Transverse colon (tissue), 4 donors: ENCODE results near the gene CRIP1. TPM values are rescaled to one million over a fixed set of nuclear protein-coding genes. Genes with fewer than 3 reads are reported as not detected.

Source experiments
- DNase-seq: peaks from one replicate; pipeline ENCODE4 v3.0.0-alpha.2; 2019
- H3K27ac ChIP-seq, 4 donors: fragments of 200-600 bp; sonication (generic); 2 replicates each; pipeline ENCODE4 v1.5.1; 2016 to 2018; ENCODE audit warnings: inconsistent platforms in 4 of 4
- H3K27me3 ChIP-seq: fragments of 200-600 bp; sonication (generic); 2 replicates; pipeline ENCODE4 v1.5.1; 2017; ENCODE audit warnings: inconsistent platforms
- H3K36me3 ChIP-seq, 4 donors: fragments of 200-600 bp; sonication (generic); 2 replicates each; pipeline ENCODE4 v1.5.1; 2017 to 2019; ENCODE audit warnings: inconsistent platforms in 4 of 4
- H3K4me1 ChIP-seq, 4 donors: fragments of 200-600 bp; sonication (generic); 2 replicates each; pipeline ENCODE4 v1.5.1; 2017 to 2020; ENCODE audit warnings: inconsistent platforms in 4 of 4
- H3K4me3 ChIP-seq, 4 donors: fragments of 200-600 bp; sonication (generic); 1 replicate in 1 of 4; 2 replicates in 3 of 4; pipeline versions ENCODE4 v1.5.1 to v1.6.1; 2017 to 2019; ENCODE audit warnings: inconsistent platforms in 4 of 4
- H3K9me3 ChIP-seq, 2 donors: fragments of 200-600 bp; sonication (generic); 2 replicates each; pipeline ENCODE4 v1.5.1; 2017 to 2019; ENCODE audit warnings: inconsistent platforms in 2 of 2
- CTCF ChIP-seq, 5 experiments: fragments of 200-600 bp in 3 of 5; fragments of 450-650 bp in 2 of 5; sonication (generic) in 3 of 5; IDR thresholded peaks; 1 replicate in 2 of 5; 2 replicates in 3 of 5; pipeline ENCODE4 v1.5.1; 2016 to 2017; ENCODE audit warnings: antibody characterized with exemption in 5 of 5, inconsistent platforms in 3 of 5, mild to moderate bottlenecking in 2 of 5, moderate library complexity in 1 of 5
- EP300 ChIP-seq: sonication (generic); formaldehyde crosslinking; IDR thresholded peaks from one replicate; pipeline ENCODE4 v1.6.1; 2017; ENCODE audit warnings: antibody characterized with exemption, low read depth
- POLR2A ChIP-seq: fragments of 450-650 bp; IDR thresholded peaks from one replicate; pipeline ENCODE4 v1.6.1; 2016; ENCODE audit warnings: antibody characterized with exemption, mild to moderate bottlenecking, moderate library complexity
- POLR2AphosphoS5 ChIP-seq, 3 donors: sonication (generic); formaldehyde crosslinking; IDR thresholded peaks; one replicate each; pipeline ENCODE4 v1.6.1; 2016; ENCODE audit warnings: antibody characterized with exemption in 3 of 3
- WGBS, 2 donors: methylation state at CpG; one replicate each; pipeline ENCODE4 v1.1.5; 2018; ENCODE audit warnings: low coverage in 1 of 2; 5-methylcytosine and 5-hydroxymethylcytosine counted together
- in situ Hi-C, 4 donors: fragments of 200-750 bp; cut with MboI; loops; one replicate each; pipeline versions ENCODE4 v1.15.0 to v1.15.1; 2017; ENCODE audit warnings: low sequenced_read_pairs in 3 of 4, low pct_ligation_motif_present in 1 of 4, low pct_unique_long_range_greater_than_20kb in 1 of 4
- intact Hi-C: fragments of 100-400 bp; cut with DNase I; formaldehyde crosslinking; loops from one replicate; pipeline ENCODE4 v1.15.1; 2023; ENCODE audit warnings: low total_unique reads
- total RNA-seq, 4 donors: library from RNA; depleted of rRNA; stranded (reverse); fragments of >200 nt; gene quantifications; one replicate each; pipeline ENCODE4 v1.1.0, GENCODE V29; 2016

CRIP1 gene
- total RNA-seq, 4 donors from 2014 or later, result 16.9 to 246 (median 63.0) TPM; not detected in 1

GRCh38 chr14:105471823-105472485, 14.7 kb upstream of the CRIP1 start:
- Histone ChIP-seq H3K27me3 (peaks cover 35% of the 10 kb centered on the region), H3K27ac (peak overlapping the region in 1 of 4 donors; percentile 5), H3K4me1 (peaks cover 17 to 44% (median 37%) of the 10 kb centered on the region in 4 donors), H3K9me3 (no peaks in the 10 kb centered on the region), H3K36me3 (no peaks in the 10 kb centered on the region), H3K4me3 (no peak overlapping the region)
- in situ Hi-C loops, result no loop called here
- TF ChIP-seq EP300 (no peak), POLR2A (no peak), CTCF (IDR thresholded peaks at IDR 0.05) (no peak), POLR2AphosphoS5 (IDR thresholded peaks at IDR 0.05) (no peak)
- WGBS, 2 donors, result 83 to 100% methylated on average over 1 to 8 of the region's 8 CpGs
- no peak for DNase-seq
- intact Hi-C loops, result no loop called here

DNA sequence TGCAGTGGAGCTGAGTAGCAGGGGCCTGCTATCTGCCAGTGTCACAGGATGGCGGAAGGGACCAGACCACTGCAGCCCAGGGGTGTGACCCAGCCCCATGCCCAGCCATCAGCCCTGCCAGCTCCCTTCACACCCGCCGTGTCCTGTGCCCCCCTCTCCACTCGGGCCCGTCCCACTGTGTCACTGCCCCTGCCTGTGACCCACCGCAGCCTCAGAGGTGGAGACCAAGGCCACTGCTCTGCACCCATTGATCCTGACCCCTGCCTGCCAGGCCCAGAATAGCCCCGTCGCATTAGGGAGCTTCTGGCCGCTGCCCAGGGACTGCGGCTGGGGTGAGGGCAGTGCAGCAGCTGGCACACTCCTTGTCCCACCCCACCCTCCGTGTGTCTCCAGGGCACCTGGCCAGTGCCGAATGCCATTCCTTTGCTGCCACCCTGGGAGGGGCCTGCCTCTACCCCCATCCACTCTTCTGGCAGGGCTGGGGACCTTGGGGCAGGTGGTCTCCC, 14.1 kb upstream of the CRIP1 start:
- Histone ChIP-seq H3K27ac (peak overlapping the region in 2 of 4 donors; percentile 5 to 78), H3K36me3 (no peaks in the 10 kb centered on the region), H3K4me1 (peaks cover 22 to 48% (median 39%) of the 10 kb centered on the region in 4 donors), H3K27me3 (peaks cover 39% of the 10 kb centered on the region), H3K9me3 (no peaks in the 10 kb centered on the region), H3K4me3 (no peak overlapping the region)
- whole genome bisulfite sequencing, 2 donors, result 47 to 70% methylated on average over 2 to 11 of the region's 12 CpGs
- in situ Hi-C loops (no loop called here), intact Hi-C loops (no loop called here)
- TF ChIP-seq CTCF (IDR thresholded peaks at IDR 0.05) (no peak), POLR2A (no peak), EP300 (no peak), POLR2AphosphoS5 (IDR thresholded peaks at IDR 0.05) (no peak)
- no peak for DNase-seq

DNA sequence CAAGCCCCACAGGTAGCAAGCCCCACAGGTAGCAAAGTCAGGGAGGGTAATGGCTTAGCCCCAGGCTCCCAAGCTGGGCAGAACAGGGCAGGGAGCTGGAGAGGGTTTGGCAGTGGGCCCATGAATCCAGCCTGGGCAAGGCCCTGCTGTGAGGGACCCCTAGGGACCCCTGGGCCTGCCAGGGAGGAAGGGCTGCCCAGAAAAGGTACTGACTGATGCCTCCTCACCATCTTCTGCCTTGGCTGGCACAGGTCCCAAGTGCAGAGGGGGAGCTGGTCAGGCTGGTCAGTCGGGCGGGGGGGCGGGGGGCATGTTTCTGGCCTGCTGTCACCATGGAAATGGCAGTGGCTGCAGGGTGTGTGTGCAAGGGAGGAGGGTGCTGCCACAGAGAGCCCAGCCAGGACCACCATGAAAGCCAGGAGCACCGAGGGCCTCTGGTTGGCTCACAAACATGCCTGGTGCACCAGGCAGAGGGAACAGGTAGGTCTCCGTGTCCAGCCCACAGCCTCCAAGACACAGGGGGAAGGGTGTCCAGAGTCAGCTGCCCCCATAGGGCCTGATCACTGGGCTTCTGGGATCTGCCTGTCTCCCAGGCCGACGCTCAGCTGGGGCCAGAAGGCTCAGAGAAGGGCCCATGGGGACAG, 13.5 kb upstream of the CRIP1 start:
- Histone ChIP-seq H3K9me3 (no peaks in the 10 kb centered on the region), H3K4me1 (peaks cover 25 to 52% (median 41%) of the 10 kb centered on the region in 4 donors), H3K27me3 (peaks cover 43% of the 10 kb centered on the region), H3K36me3 (no peaks in the 10 kb centered on the region), H3K4me3 (peak overlapping the region in 2 of 4 donors; percentile 63 to 69), H3K27ac (peak overlapping the region; percentile 69 to 78 (median 76))
- DNase-seq, result no peak
- in situ Hi-C loops, result no loop called here
- WGBS, 2 donors, result 36% methylated on average over 4 of the region's 7 CpGs; no CpG with 5 or more reads in 1 of the 2 donors
- intact Hi-C loops, result no loop called here
- TF ChIP-seq CTCF (IDR thresholded peaks at IDR 0.05) (no peak), EP300 (no peak), POLR2A (no peak), POLR2AphosphoS5 (IDR thresholded peaks at IDR 0.05) (no peak)

DNA sequence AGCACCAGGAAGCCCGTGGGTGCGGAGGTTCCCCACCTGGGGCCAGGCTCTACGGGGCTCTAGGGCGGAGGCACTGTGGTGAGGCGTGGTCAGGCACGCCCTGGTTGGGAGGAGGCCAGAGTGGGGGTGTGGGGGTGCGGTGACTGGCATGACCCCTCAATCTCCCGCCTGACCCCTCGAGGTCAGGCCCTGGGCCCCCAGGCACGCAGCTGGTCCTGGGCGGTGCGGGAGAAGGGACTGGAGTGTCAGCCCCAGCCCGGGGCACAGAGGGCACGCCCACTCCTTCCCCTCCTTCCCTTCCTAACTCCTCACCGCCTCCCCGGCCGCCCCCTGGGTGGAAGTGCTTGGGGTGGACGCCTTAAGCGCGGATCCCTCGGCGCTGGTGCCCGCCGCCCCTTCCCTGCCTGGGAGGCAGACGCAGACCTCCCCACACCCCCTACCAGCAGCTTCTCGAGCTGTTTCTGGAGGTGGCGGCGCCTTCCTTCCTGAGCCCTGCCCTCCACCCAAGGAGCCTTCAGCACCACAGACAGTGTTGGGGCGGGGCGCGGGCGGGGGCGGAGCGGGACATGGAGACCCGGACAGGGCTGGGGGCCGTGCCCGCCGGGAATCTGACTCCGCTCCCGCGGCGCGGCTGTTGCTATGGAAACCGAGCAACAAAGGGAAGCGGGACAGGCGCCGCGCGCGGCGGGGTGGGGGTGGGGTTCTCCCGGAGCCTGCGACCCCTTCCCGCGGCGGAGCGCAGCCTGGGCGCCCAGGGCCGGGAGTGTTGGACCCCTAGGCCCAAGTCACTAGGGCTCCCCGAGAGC, 12.8 kb upstream of the CRIP1 start:
- peaks cover 50% of the 10 kb centered on the region for H3K27me3 ChIP-seq
- in situ Hi-C loops, result no loop called here

More for the DNA sequence above, 12.8 kb upstream of the CRIP1 start:
- WGBS, 2 donors, result 2% methylated on average over 30 of the region's 60 CpGs; no CpG with 5 or more reads in 1 of the 2 donors
- H3K4me1 ChIP-seq, result peaks cover 25 to 57% (median 44%) of the 10 kb centered on the region in 4 donors
- H3K4me3 ChIP-seq, result peak overlapping the region; percentile 33 to 69 (median 57)
- TF ChIP-seq POLR2A (no peak), EP300 (no peak), POLR2AphosphoS5 (IDR thresholded peaks at IDR 0.05) (no peak), CTCF (IDR thresholded peaks at IDR 0.05) (no peak)
- no peaks in the 10 kb centered on the region for H3K36me3 ChIP-seq
- peak; percentile 75 for DNase-seq
- H3K27ac ChIP-seq, result peak overlapping the region; percentile 69 to 78 (median 76)
- intact Hi-C loops, result no loop called here
- no peaks in the 10 kb centered on the region for H3K9me3 ChIP-seq
